ENCODE measurements around the gene SRRD. TPM values are rescaled to one million over a fixed set of nuclear protein-coding genes. Genes with fewer than 3 reads are reported as not detected.

Gene SRRD
- total and polyA plus RNA-seq, 9 donors: 7.3 to 25.2 (median 18.4) TPM

DNA sequence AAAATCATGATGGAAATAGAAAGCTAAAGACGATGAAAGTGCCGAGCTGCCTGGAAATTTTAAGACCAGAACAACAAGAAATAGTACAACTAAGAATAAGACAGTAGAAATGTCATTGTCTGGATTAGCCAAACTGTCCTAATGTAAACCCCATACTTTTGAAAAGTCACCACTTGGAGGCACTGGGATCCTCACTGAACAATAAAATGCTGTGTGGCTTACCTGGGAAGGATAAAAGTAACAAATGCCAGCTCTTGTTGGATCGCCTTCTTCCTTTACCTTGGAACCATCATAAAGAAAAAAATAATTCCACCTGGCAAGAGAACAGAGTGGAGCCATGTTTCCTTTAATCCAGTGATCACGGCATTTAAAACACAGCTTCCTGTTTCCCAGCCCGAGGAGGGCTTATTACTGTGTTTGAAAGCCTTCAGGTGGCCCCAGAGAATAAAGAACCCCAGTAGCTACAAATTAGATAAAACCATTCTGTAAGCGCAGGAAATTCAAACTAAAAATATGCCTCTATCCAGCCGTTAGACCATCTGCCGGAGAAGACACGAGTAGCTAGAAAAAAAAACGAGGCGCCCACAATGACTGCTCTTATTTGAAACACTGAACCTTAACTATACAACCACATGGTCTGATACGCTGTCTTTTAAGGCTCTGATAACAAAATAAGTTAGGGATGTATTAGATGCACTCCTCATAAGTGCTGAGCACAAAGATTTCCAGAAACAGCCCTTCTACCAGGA is 4.5 kb upstream of the SRRD start:
- intact Hi-C loops (cut with DNase I): no loop called here
- peaks cover 13% of the 10 kb centered on the region for H3K4me1 ChIP-seq (ENCODE audit: insufficient read depth)
- H3K27me3 ChIP-seq: no peaks in the 10 kb centered on the region
- no peak for DNase-seq
- H3K27ac ChIP-seq: peak overlapping the region in 1 of 2 donors; percentile 0
- no peaks in the 10 kb centered on the region for H3K9me3 ChIP-seq
- TF ChIP-seq EP300 (IDR thresholded peaks at IDR 0.05): no peak
- TF ChIP-seq POLR2A (IDR thresholded peaks at IDR 0.05): no peak
- TF ChIP-seq, protein P1, sequence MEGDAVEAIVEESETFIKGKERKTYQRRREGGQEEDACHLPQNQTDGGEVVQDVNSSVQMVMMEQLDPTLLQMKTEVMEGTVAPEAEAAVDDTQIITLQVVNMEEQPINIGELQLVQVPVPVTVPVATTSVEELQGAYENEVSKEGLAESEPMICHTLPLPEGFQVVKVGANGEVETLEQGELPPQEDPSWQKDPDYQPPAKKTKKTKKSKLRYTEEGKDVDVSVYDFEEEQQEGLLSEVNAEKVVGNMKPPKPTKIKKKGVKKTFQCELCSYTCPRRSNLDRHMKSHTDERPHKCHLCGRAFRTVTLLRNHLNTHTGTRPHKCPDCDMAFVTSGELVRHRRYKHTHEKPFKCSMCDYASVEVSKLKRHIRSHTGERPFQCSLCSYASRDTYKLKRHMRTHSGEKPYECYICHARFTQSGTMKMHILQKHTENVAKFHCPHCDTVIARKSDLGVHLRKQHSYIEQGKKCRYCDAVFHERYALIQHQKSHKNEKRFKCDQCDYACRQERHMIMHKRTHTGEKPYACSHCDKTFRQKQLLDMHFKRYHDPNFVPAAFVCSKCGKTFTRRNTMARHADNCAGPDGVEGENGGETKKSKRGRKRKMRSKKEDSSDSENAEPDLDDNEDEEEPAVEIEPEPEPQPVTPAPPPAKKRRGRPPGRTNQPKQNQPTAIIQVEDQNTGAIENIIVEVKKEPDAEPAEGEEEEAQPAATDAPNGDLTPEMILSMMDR (IDR thresholded peaks at IDR 0.05): no peak
- 22 to 46% (median 24%) methylated on average over 12 of the region's 12 CpGs for WGBS, 3 donors
- H3K4me3 ChIP-seq: no peak overlapping the region
- no peaks in the 10 kb centered on the region for H3K36me3 ChIP-seq

- no peak for TF ChIP-seq POLR2A (IDR thresholded peaks at IDR 0.05)
- TF ChIP-seq, protein P1 (IDR thresholded peaks at IDR 0.05): no peak
- no peak for TF ChIP-seq EP300 (IDR thresholded peaks at IDR 0.05)
- H3K27me3 ChIP-seq: no peaks in the 10 kb centered on the region
- peak overlapping the region in 1 of 2 donors; percentile 0 for H3K27ac ChIP-seq
- no peaks in the 10 kb centered on the region for H3K36me3 ChIP-seq
- intact Hi-C loops (cut with DNase I): loop anchor here in 1 of 4 donors (10.0 kb wide), 1 partner anchor 105 kb away; no protein-coding TSS in a partner anchor
- no peaks in the 10 kb centered on the region for H3K9me3 ChIP-seq
- H3K4me3 ChIP-seq: no peak overlapping the region
- H3K4me1 ChIP-seq (ENCODE audit: insufficient read depth): peaks cover 14% of the 10 kb centered on the region
- no peak for DNase-seq
- WGBS, 3 donors: 41 to 59% (median 44%) methylated on average over 12 of the region's 12 CpGs
These were observed 3.7 kb upstream of the SRRD start for GRCh38 chr22:26479792-26480610.

DNA sequence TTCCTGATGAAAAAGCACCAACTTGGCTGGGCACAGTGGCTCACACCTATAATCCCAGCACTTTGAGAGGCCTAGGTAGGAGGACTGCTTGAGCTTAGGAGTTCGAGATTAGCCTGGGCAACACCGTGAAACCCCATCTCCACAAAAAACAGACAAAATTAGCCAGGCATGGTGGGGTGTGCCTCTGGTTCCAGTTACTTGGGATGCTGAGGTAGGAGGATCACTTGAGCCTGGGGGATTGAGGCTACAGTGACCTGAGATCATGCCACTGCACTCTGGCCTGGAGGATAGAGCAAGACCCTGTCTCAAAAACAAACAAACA is 3.1 kb upstream of the SRRD start:
- Histone ChIP-seq H3K9me3 (no peaks in the 10 kb centered on the region), H3K27me3 (no peaks in the 10 kb centered on the region), H3K4me3 (no peak overlapping the region), H3K27ac (no peak overlapping the region), H3K4me1 (ENCODE audit: insufficient read depth) (peaks cover 14% of the 10 kb centered on the region), H3K36me3 (no peaks in the 10 kb centered on the region)
- 75 to 89% (median 79%) methylated on average over 2 of the region's 2 CpGs for WGBS, 3 donors
- TF ChIP-seq EP300 (IDR thresholded peaks at IDR 0.05) (no peak), POLR2A (IDR thresholded peaks at IDR 0.05) (no peak)
- TF ChIP-seq, protein P1 (IDR thresholded peaks at IDR 0.05): no peak
- intact Hi-C loops (cut with DNase I): loop anchor here in 1 of 4 donors (10.0 kb wide), 1 partner anchor 104 kb away; no protein-coding TSS in a partner anchor
- DNase-seq: no peak

DNA sequence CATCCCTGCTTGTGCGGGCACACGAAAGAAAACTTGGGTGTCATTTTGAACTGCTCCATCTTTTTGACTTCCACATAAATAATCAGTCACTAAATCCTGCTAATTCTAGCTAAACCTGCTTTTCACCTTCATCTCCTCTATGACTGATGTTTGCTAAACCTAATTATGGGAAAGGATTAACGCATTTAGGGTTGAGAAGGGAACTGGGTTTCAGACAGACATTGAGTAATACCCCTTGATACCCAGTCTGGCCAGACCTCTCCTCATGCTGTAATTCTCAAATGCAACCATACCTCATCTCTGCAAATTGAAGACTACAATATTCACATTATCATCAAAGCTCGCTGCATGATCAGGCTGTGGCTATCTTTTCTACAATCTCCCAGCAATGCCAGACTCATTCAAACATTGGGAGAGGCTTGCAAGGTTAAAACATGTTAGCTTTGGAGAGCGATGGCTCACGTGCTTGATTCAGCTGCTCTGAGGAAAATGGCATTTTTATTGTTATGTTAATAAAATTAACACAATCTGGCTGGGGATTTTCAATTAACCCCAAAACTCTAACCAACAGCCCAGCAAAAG is 2.5 kb upstream of the SRRD start:
- WGBS, 3 donors: 72 to 75% (median 73%) methylated on average over 6 of the region's 6 CpGs
- DNase-seq: no peak
- Histone ChIP-seq H3K4me3 (no peak overlapping the region), H3K27ac (no peak overlapping the region), H3K27me3 (no peaks in the 10 kb centered on the region), H3K9me3 (no peaks in the 10 kb centered on the region), H3K36me3 (no peaks in the 10 kb centered on the region), H3K4me1 (ENCODE audit: insufficient read depth) (peaks cover 14% of the 10 kb centered on the region)
- intact Hi-C loops (cut with DNase I): loop anchor here in 1 of 4 donors (10.0 kb wide), 1 partner anchor 104 kb away; no protein-coding TSS in a partner anchor
- no peak for TF ChIP-seq EP300 (IDR thresholded peaks at IDR 0.05)
- TF ChIP-seq, protein P1 (IDR thresholded peaks at IDR 0.05): no peak
- no peak for TF ChIP-seq POLR2A (IDR thresholded peaks at IDR 0.05)
